Measurements from ENCODE around the gene CHRNA5. TPM values are rescaled to one million over a fixed set of nuclear protein-coding genes. Genes with fewer than 3 reads are reported as not detected.
A peak's percentile ranks its signal among the peaks of the same experiment; 100 is the strongest.
"Not testable (repeated sequence)": the region's sequence is repeated elsewhere in the genome, so short reads cannot be mapped to it uniquely, and the experiment has no call there.

The CHRNA5 gene
- 1 to 10 TPM; 5.5 to 7.8 (median 6.0) TPM for polyA plus RNA-seq (ENCODE audit: insufficient read length in 3 of 3)
- long read RNA-seq, donor 1: 0 reads
- long read RNA-seq, donor 2: 0 reads
- long read RNA-seq, donor 3: 0 reads
- long read RNA-seq, donor 4: 0 reads
- long read RNA-seq, donor 5, partial matches to known transcripts: 0 of 3 reads
- long read RNA-seq, donor 5, other reads (novel, unspliced or antisense): 0 of 3 reads
- long read RNA-seq, donor 6, partial matches to known transcripts: 0 of 1 reads
- long read RNA-seq, donor 6, other reads (novel, unspliced or antisense): 0 of 1 reads
- long read RNA-seq, donor 7, partial matches to known transcripts: 0 of 2 reads
- long read RNA-seq, donor 7, other reads (novel, unspliced or antisense): 0 of 2 reads
- long read RNA-seq, donor 8: 0 reads
- long read RNA-seq, donor 9, partial matches to known transcripts: 0 of 2 reads
- long read RNA-seq, donor 9, other reads (novel, unspliced or antisense): 0 of 2 reads
- long read RNA-seq, donor 10: 0 reads
- long read RNA-seq, donor 11: 0 reads
- long read RNA-seq, donor 12, partial matches to known transcripts: 0 of 2 reads
- long read RNA-seq, donor 12, other reads (novel, unspliced or antisense): 0 of 2 reads
- long read RNA-seq, donor 13: 0 reads
- long read RNA-seq, donor 14: 0 reads
- long read RNA-seq, donor 15: 0 reads
- long read RNA-seq, donor 16, partial matches to known transcripts: 0 of 4 reads
- long read RNA-seq, donor 16, other reads (novel, unspliced or antisense): 0 of 4 reads

GRCh38 chr15:78565097-78565950 lies at the start of gene CHRNA5:
TSS of gene CHRNA5 (plus strand) at chr15:78565520. CDS start at chr15:78565720, 200 bp downstream.
- peak; percentile 75 for DNase-seq

- DNase-seq: not testable (repeated sequence)
These were observed 45.3 kb upstream of the CHRNA5 start for GRCh38 chr15:78520035-78520434.

DNA sequence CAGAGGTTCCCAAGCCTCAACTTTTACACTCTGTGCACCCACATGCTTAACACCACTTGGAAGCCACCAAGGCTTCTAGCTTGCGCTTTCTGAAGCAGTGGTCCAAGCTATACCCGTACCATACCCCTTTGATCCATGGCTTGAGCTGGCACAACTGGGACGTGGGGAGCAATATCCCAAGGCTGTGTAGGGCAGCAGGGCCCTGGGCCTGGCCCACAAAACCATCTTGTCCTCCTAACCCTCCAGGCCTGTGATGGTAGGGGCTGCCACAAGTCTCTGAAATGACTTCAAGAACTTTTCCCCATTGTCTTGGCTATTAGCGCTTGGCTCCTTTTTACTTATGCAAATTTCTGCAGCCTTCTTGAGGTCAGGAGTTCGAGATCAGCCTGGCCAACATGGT lies 41.1 kb upstream of the CHRNA5 start:
- DNase-seq: no peak

- no peak for DNase-seq
These were observed 38.0 kb upstream of the CHRNA5 start for GRCh38 chr15:78527325-78527724.

DNA sequence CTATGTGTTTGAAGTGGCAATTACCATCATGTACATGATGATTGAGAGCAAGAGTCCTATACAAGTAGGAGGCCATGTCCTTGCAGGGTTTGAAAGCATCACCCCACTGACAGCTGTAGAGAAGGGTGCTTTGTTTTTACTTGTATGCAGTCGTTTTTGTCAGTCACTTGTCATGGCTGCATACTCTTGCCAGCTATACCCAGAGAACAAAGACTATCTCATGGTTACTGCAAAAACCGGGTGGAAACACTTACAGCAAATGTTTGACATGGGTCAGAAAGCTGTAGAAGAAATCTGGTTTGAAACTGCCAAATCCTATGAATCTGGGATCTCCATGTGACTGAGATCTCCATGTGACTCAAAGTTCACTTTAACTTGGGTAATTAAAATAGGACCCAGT lies 32.0 kb upstream of the CHRNA5 start:
- DNase-seq: no peak

- no peak for DNase-seq
These were observed 29.2 kb upstream of the CHRNA5 start for GRCh38 chr15:78536134-78536533.

- no peak for DNase-seq
These were observed 27.9 kb upstream of the CHRNA5 start for GRCh38 chr15:78537266-78537905.

DNA sequence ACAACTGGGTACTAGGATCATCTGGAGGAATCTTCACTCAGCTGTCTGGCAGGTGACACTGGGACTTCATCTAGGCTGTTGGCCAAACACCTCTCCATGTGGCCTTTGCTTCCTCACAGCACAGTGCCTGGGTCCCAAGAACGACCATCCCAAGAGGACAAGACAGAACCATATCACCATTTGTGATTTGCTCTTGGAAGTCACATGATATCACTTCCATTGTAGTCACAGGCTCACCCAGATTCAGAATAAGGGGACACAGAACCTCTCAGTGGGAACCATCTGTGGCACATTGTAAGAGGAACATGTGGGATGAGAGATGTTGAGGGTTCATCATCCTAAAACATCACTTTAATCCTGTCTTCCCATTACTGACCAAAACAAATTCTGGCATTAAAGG lies 27.0 kb upstream of the CHRNA5 start:
- no peak for DNase-seq

DNA sequence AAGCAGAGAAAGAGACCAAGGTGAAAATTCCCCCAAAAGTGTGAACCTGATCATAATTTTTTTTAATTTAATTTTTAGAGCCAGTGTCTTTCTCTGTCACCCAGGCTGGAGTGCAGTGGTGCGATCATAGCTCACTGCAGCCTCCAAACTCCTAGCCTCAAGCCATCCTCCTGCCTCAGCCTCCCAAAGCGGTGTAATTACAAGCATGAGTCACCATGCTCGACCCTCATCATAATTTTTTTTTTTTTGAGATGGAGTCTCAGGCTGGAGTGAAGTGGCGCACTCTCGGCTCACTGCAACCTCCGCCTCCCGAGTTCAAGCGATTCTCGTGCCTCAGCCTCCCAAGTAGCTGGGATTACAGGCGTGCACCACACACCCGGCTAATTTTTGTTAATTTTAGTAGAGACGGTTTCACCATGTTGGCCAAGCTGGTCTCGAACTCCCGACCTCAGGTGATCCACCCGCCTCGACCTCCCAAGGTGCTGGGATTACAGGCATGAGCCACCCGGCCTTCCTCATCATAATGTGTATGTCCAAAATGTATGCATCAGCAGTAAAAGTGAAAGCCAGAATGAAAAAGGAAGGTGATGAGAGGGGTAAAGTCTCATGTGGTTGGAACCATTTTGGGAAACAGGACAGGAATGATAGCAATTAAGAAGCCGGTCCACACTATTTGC lies 25.7 kb upstream of the CHRNA5 start:
- DNase-seq: not testable (repeated sequence)

- DNase-seq: peak; percentile 90
These were observed 25.0 kb upstream of the CHRNA5 start, which contains the start of gene PSMA4 for GRCh38 chr15:78540141-78540870. TSS of gene PSMA4 (plus strand) at chr15:78540444. CDS start at chr15:78541928, 1,484 bp downstream.

DNA sequence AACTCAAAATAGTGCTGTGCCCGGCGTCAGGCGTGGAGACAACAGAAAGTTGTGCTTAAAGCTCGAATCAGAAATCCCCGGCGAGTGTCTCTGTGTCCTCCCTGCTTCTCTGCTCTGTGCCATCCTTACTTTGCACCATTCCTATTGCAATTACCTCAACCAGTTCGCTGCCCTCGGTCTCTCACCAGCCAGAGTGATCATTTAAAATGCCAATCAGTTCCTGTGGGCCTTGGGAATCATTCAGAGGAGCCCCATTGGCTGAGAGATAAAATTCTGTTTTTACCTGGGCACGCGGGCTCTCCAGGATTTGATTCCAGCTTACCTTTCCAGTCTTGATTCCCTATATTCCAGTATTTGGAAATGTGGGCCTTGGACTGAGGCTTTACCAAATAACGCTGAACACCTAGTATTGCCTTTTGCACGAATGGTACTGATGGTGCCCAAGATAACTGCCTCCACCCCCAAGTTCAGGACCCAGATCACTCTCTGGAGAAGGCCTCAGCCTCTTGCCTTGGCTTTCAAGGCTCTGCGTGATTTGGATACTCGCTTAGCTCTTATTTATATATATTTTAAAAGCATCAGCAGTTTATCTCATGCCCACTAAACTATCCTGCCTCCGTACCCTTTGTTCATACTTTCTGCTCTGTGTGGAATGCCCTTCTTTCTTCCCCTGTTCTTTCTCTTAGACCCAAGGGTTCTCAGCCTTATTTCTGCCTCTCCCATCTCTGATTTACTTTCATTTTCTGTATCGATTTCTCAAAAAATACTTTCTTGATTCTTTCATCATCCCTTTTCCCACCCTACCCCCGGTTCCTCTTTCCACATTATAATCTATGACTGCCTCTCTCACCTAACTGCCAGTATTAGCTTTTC lies 24.2 kb upstream of the CHRNA5 start:
- no peak for DNase-seq

- no peak for DNase-seq
These were observed 23.6 kb upstream of the CHRNA5 start for GRCh38 chr15:78541744-78542034.

GRCh38 chr15:78542647-78543046 lies 22.7 kb upstream of the CHRNA5 start:
- DNase-seq: no peak

DNA sequence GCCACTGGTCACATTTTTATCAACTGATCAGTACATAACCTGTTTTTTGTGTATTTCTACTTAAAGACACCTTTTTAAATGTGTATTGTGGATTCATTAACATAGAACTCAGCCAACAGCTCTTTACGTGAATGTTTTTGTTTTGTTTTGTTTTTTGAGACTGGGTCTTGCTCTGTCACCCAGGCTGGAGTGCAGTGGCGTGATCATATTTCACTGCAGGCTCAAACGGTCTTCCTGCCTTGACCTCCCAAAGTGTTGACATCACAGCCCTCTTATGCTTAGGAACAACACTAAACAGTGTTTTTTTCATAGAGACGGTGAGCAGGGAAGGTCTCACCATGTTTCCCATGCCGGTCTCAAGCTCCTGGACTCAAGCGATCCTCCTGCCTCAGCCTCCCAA lies 15.1 kb upstream of the CHRNA5 start:
- no peak for DNase-seq

DNA sequence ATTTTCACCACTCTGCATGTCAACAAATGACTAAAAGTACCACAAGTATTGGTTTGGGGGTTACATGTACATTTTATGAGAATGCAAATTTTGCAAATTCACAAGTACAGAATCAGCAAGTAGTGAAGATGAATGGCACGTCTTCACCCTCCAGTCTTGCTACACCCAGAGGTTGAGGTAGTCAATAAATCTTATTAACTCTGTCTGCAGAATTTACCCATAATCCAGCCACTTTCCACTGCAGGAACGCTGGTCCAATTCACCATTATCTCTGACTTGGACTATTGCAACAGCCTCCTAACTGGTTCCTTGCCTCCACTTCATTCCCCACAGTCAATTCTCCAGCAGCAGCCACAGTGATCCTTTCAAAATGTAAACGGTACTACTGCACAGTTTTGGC lies 14.5 kb upstream of the CHRNA5 start:
- no peak for DNase-seq

GRCh38 chr15:78551902-78552301 lies 13.4 kb upstream of the CHRNA5 start:
- DNase-seq: no peak

GRCh38 chr15:78552597-78552996 lies 12.7 kb upstream of the CHRNA5 start:
- DNase-seq: no peak

DNA sequence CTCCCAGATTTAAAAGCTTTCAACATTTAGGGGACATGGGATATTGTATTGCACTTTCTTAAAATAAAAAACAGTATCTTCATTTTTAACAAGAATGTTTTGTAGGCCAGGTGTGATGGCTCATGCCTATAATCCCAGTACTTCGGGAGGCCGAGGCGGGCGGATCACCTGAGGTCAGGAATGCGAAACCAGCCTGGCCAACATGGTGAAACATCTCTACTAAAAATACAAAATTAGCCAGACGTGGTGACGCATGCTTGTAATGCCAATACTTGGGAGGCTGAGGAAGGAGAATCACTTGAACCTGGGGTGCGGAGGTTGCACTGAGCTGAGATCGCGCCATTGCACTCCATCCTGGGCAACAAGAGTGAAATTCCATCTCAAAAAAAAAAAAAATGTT lies 5.1 kb upstream of the CHRNA5 start:
- not testable (repeated sequence) for DNase-seq

GRCh38 chr15:78561490-78561889 lies 3.8 kb upstream of the CHRNA5 start:
- DNase-seq: no peak
